ENCODE measurements around the gene ANKRD13C.
"Not testable (repeated sequence)": the region's sequence is repeated elsewhere in the genome, so short reads cannot be mapped to it uniquely, and the experiment has no call there.

DNA sequence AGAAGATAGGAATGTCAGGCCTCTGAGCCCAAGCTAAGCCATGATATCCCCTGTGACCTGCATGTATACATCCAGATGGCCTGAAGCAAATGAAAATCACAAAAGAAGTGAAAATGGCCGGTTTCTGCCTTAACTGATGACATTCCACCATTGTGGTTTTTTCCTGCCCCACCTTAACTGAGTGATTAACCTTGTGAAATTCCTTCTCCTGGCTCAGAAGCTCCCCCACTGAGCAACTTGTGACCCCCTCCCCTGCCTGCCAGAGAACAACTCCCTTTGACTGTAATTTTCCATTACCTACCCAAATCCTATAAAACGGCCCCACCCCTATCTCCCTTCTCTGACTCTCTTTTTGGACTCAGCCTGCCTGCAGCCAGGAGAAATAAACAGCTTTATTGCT, 19.1 kb upstream of the ANKRD13C start:
- TF ChIP-seq, protein P1, sequence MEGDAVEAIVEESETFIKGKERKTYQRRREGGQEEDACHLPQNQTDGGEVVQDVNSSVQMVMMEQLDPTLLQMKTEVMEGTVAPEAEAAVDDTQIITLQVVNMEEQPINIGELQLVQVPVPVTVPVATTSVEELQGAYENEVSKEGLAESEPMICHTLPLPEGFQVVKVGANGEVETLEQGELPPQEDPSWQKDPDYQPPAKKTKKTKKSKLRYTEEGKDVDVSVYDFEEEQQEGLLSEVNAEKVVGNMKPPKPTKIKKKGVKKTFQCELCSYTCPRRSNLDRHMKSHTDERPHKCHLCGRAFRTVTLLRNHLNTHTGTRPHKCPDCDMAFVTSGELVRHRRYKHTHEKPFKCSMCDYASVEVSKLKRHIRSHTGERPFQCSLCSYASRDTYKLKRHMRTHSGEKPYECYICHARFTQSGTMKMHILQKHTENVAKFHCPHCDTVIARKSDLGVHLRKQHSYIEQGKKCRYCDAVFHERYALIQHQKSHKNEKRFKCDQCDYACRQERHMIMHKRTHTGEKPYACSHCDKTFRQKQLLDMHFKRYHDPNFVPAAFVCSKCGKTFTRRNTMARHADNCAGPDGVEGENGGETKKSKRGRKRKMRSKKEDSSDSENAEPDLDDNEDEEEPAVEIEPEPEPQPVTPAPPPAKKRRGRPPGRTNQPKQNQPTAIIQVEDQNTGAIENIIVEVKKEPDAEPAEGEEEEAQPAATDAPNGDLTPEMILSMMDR (conservative IDR thresholded peaks at IDR 0.05; ENCODE audit: low read depth, low read length), result not testable (repeated sequence)
- not testable (repeated sequence) for TF ChIP-seq EZH2 (IDR thresholded peaks at IDR 0.05; ENCODE audit: borderline replicate concordance, low read depth, low read length, poor library complexity, severe bottlenecking)

All from A673 (cell line).